Endometrial microvascular endothelial cells (primary cell): Measurements from ENCODE around the gene RNLS. TPM values are rescaled to one million over a fixed set of nuclear protein-coding genes. Genes with fewer than 3 reads are reported as not detected.
"Not testable (repeated sequence)": the region's sequence is repeated elsewhere in the genome, so short reads cannot be mapped to it uniquely, and the experiment has no call there.

ENCODE experiments used
- in situ Hi-C: cut with HindIII; loops from 2 replicates; pipeline ENCODE4 v1.10.0; 2017; ENCODE audit warnings: low sequenced_read_pairs, low pct_unique_long_range_greater_than_20kb; ENCODE audit errors: inconsistent ontology term
- total RNA-seq: library from RNA; depleted of rRNA; stranded (reverse); fragments of >200 nt; gene quantifications from one replicate; pipeline ENCODE4 v1.2.3, GENCODE V29; 2015; ENCODE audit errors: inconsistent ontology term

Gene RNLS
- total RNA-seq, 1 donor from 2014 or later, result 5.0 TPM

DNA sequence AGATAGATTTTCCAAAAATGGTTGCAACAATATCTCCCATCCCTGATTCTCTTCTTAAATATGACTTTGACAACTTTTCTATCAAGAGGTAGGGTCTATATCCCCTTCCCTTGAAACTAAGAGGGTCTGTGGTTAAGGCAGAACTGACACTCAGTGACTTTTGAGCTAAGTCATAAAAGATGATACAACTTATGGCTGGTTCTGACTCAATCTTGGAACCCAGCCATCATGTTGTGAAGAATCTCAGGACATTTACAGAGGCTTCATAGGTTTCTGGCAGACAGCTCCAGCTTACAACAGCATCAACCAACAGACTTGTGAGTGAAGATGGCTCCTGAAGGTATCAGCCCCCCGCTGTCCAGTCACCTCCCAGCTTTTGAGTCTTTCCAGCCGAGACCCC lies 203.5 kb downstream of the RNLS start:
- in situ Hi-C loops, result no loop called here

- in situ Hi-C loops, result no loop called here
These were observed 205.6 kb downstream of the RNLS start for GRCh38 chr10:88377510-88377909.

DNA sequence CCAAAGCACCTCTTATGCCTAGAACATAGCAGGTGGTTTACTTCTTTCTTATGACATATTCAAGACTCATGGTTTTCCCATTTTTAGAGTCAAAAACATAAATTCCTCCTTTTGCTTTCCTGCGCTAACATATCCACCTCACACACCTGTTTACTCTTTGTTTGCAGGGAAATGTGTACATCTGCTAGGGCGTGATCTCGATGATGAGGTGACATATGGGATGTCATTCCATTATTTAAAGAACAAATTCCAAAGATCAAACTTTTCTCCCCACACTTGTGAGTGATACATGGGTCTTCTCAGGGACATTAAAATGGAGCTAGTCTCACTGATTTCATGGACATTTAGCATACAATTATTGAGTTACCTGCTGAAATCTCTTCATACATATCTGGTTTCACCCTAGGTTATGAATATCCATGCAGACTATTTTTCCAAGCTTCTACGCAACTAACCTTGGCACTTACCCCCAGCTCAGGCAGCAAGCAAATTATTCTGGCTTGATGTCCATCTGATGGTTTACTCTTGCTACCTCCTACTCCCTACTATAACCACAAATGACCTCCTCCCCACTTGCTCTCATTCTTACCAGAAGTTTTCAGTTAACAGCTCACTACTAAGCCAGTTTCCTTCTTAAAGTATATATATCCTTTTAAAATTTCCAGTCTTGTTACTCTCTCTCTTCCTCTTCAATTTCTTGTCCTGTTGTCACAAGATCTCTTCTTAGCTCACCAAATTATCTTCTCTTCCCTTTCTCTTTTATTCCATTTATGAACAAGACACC lies 208.5 kb downstream of the RNLS start:
- in situ Hi-C loops, result no loop called here

DNA sequence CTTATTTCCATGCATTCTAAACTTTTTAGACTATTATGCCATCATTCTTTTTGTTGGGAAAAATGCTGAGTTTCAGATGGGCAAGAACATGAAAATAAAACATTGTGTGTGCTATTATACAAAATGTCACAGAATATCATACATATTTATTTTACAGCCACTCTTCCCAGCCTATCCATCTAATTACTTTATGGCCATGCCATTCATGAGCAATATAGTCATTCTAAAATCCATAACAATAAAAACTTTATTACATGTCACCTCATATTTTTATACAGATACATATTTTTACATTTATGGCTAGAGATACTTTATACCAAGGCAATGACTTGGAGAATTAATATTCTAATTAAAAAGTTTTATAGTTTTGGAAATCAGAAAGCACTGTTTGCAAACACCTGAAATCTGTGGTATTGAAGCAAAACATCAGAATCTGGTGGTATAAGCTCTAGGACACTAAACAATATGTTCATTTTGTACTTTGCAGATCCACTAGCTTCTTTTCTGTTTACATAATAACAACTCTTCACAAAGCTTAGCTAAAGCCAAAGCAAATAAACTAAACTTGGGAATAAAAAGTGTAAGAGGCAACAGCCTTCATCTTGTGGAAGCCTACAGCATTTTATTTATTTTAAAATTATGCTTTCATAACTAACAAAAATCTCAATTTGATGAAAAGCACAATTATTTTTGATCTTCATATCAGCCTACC lies 210.1 kb downstream of the RNLS start:
- in situ Hi-C loops, result no loop called here

DNA sequence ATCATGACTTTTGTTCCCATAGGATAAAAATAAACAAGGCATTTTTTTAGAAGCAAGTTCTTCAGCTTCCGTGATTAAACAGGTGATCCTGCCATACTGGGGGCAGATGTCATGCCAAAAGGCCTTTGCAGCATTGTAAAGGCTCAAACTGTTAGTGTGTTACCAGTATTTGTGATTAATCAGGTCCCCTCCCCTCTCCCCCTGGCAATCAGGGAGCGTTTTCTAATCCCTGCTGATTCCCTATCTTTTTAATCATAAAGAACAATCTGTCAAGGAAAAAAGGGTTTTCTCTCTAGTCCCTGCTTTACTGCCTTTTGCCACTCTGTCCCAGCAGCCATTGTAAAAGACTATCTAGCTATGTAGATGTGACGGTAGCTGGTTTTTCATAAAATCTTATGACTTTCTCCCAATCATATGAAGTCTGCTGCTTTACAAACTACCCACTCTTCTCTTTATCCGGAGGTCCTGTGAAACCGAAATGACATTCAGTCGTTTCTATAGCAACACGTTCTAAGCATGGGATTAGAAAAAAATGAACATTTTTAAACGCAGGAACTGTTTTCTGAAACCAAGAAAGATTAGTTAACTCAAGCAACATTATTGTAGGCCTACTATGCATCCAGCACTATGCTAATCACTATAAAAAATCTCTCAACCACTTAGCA lies 210.9 kb downstream of the RNLS start:
- in situ Hi-C loops, result no loop called here

GRCh38 chr10:88370713-88371112 lies 212.4 kb downstream of the RNLS start:
- in situ Hi-C loops, result no loop called here

DNA sequence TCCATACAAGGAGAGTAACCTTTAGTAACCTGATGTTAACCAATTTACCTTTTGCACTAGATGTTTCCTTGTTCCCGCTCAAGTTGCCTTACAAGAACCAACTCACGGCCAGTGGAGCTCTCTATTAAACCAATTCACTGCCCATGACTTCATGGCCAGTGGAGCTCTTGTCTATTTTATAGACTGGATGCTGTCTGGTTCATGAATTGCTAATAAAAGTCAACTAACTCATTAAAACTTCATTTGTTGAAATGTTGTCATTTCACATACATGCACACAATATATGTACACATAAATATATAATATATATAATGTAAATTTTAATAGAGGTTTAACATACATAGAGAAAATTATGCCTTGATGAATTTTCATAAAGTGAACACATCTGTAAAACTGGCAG lies 216.3 kb downstream of the RNLS start:
- in situ Hi-C loops, result no loop called here

DNA sequence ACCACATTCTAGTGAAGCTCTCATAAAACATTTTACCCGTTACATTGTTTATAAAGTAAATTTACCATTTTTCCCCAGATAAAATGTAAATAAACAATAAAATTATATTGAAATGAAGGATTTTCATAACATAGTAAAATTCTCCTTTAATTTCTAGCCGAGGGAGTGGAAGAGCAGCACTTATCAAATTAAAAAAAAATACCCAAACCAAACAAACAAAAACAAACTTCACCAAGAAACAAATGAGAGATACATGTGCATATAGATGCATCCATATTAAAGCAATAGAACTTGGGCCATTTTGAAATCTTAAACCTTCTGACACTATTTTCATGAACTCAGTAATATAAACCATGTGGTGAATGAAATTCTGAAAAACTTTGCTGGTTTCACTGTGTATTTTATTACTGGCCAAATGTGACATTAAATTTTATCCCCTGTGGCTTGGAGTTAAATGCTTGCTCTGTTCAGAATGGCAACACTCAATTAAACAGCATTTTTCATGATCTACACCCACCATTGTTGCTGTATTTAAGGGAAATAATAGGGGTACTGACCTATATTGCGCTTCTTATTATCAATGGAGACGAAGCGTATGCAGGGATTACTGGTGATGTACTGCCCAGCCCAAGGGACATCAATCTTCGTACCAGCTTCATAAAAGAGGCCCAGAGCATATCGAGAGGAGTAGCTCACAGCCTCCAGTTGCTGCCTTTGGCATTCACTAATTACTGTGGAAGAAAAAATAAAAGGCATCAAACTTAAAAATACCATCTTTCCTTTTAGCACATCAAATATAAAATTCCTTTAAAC lies 220.9 kb downstream of the RNLS start:
- in situ Hi-C loops, result no loop called here

- in situ Hi-C loops, result no loop called here
These were observed 221.6 kb downstream of the RNLS start for GRCh38 chr10:88361494-88361893.

- in situ Hi-C loops, result not testable (repeated sequence)
These were observed 227.4 kb downstream of the RNLS start for GRCh38 chr10:88355750-88356149.

- in situ Hi-C loops, result no loop called here
These were observed 235.4 kb downstream of the RNLS start for GRCh38 chr10:88347597-88348304.

GRCh38 chr10:88347022-88347421 lies 236.1 kb downstream of the RNLS start:
- in situ Hi-C loops, result no loop called here

GRCh38 chr10:88346144-88346977 lies 236.8 kb downstream of the RNLS start:
- in situ Hi-C loops, result no loop called here

DNA sequence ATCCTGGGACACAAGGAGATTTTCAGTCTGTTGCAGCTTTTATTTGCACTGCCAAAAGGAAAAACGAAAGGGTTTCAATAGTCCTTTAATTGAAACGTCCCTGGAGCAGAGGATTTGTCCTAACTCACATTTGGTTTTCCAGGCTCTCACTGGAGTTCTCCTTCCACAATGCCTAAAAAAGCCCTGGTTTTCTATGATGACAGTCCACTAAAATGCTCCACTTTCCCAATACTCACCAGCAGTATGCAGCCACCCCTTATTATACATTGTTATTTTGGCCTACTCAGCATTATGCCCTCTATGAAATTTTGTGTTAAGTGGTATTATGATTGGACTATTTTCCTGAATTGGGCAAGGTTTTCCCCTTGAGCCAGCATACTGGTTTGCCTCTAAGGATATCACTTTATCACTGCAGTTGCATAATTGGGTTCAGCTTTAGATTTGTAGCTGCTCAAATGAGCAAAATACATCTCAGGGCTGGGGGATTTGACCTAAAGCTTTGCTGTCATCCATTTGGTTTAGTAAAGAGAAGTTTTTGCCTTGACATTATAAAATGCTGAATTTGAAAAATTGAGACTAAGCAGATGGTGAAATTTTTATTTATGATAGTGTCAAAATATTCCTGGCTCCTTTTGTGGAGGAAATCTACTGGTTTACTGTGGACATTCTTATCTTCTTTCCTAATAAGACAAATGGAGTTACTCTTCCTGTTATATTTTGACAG lies 239.2 kb downstream of the RNLS start:
- in situ Hi-C loops, result no loop called here

DNA sequence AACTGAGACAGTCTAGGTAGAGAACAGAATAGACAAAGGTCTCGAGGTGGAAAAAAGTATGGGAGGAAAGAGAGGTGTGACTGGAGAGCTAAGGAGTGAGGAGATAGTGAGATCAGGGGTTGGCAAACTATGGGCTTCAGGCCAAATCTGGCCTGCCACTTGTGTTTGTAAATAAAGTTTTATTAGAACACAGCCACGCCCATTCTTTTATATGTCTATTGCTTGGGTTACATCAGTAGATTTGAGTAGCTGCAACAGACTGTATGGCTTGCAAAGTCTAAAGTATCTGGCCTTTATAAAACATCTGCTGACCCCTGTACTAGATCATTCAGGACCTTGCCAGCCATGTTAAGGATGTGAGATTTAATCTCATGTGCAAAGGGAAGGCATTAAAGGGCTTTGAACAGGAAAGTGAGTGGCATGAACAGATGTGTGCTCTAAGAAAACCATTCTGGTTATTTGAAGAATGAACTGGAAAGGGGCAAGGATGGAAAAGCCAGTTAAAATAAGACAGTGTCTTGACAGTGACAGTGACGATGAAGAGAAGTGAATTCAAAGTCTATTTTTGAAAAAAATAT lies 240.3 kb downstream of the RNLS start:
- in situ Hi-C loops, result no loop called here

DNA sequence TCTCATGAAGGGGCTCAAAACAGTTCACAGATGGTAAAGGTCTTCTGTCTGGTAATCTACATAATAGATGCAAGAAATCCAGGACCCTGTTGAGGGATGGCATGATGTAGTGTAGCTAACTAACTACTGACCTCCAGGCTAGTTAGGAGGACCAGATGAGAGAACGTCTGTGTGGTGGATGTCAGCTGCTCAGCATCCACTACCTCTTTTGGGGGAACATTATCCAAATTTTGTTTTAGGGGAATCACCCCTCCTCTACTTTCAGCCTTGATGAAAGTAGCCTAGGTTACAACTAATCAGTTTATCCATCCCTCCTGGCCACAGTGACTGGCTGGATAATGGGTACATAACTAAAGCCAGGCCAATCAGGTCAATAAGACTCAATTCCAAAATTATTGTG lies 246.0 kb downstream of the RNLS start:
- in situ Hi-C loops, result no loop called here

DNA sequence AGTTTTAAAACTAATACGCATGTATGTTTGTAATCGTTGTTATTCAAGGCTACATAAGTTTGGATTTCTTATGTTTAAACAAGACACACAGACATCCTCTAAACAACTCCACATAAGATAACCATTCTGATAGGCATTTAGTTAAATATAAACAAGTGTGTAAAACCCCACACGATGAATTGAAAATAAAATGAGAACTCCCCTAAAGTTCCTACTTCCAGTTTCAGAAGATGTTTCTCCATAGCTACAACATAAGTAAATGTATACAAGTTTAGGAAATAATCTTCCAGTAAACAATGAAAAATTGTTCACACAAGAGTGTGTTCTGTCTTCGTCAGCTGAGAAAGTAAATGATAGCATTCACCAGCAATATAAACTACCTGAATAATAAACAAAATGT lies 246.8 kb downstream of the RNLS start:
- in situ Hi-C loops, result no loop called here
